MCF 10A (cell line): ENCODE measurements around the gene PKP4. TPM values are rescaled to one million over a fixed set of nuclear protein-coding genes. Genes with fewer than 3 reads are reported as not detected.

ENCODE experiments used
- BruUV-seq: library from RNA; stranded (reverse); fragments of 400-500 nt; replicated peaks from 2 replicates; lab custom pipeline; 2021; lab: Mats Ljungman, UMichigan
- CTCF ChIA-PET: fragments of 300-600 bp; sonication (Branson Sonifier 250); formaldehyde crosslinking; extraction: SDS; loops from one replicate; lab custom pipeline; 2021; ENCODE audit warnings: antibody characterized with exemption, inconsistent platforms; lab: Yijun Ruan, JAX
- POLR2A ChIA-PET: fragments of 300-600, 350-650 bp; sonication (Branson Sonifier 250); formaldehyde crosslinking; extraction: SDS; loops from one replicate; lab custom pipeline; 2020; ENCODE audit warnings: antibody characterized with exemption, inconsistent platforms; lab: Yijun Ruan, JAX
- DNase-seq: peaks from one replicate; pipeline ENCODE4 v3.0.0-alpha.2; 2018; ENCODE audit not compliant: unreplicated experiment
- H3K27ac Mint-ChIP-seq: one replicate; pipeline ENCODE4 v1.8.0; 2022; ENCODE audit warnings: mild to moderate bottlenecking, low read depth, mixed read lengths; ENCODE audit not compliant: unreplicated experiment
- H3K27me3 Mint-ChIP-seq: one replicate; pipeline ENCODE4 v1.8.0; 2022; ENCODE audit warnings: mixed read lengths; ENCODE audit not compliant: insufficient read depth, unreplicated experiment
- H3K36me3 Mint-ChIP-seq: one replicate; pipeline ENCODE4 v1.8.0; 2022; ENCODE audit warnings: mild to moderate bottlenecking, moderate library complexity, mixed read lengths; ENCODE audit not compliant: insufficient read depth, unreplicated experiment
- H3K4me1 Mint-ChIP-seq: one replicate; pipeline ENCODE4 v1.8.0; 2022; ENCODE audit warnings: mixed read lengths; ENCODE audit not compliant: insufficient read depth, unreplicated experiment
- H3K4me3 Mint-ChIP-seq: one replicate; pipeline ENCODE4 v1.8.0; 2022; ENCODE audit warnings: mild to moderate bottlenecking, moderate library complexity, mixed read lengths; ENCODE audit not compliant: unreplicated experiment
- H3K9me3 Mint-ChIP-seq: one replicate; pipeline ENCODE4 v1.8.0; 2022; ENCODE audit warnings: mixed read lengths; ENCODE audit not compliant: unreplicated experiment
- intact Hi-C: fragments of 100-400 bp; cut with micrococcal nuclease; formaldehyde crosslinking; loops from 2 replicates; pipeline ENCODE4 v1.14.1; 2022
- total RNA-seq: library from RNA; stranded (reverse); gene quantifications from 2 replicates; pipeline ENCODE4 v1.2.3, GENCODE V29; 2022
- TF ChIP-seq, protein P1 (sequence below): fragments of 200-600 bp; IDR thresholded peaks from one replicate; pipeline ENCODE4 v1.8.0; 2022; ENCODE audit warnings: antibody characterized with exemption, mild to moderate bottlenecking; ENCODE audit not compliant: unreplicated experiment

PKP4 gene
- total RNA-seq, 1 experiment from 2014 or later, result 63.7 TPM

DNA sequence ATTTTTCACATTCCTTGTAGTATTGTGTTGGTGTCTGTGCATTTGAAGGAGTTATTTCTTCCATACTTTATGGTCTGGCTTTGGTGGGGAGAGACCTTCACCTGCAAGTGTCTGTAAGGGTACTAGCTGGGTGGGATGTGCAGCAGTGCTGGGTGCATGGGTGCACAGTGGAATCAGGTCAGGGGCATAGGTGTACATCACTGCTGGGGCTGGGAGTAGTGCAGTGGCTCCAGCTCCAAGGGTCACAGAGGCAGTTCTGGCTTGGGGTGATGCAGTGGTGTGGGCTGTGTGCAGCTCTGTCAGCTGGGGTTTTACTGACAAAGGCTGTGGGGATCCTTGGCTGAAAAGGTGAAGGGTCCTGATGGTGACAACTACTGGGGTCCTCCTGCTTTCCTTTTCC lies 45.0 kb upstream of the PKP4 start:
- Mint-ChIP-seq H3K4me3 (no peak overlapping the region), H3K27me3 (no peaks in the 10 kb centered on the region), H3K4me1 (no peaks in the 10 kb centered on the region), H3K27ac (no peak overlapping the region), H3K9me3 (peaks cover 26% of the 10 kb centered on the region), H3K36me3 (no peaks in the 10 kb centered on the region)
- intact Hi-C loops, result no loop called here
- TF ChIP-seq, protein P1, sequence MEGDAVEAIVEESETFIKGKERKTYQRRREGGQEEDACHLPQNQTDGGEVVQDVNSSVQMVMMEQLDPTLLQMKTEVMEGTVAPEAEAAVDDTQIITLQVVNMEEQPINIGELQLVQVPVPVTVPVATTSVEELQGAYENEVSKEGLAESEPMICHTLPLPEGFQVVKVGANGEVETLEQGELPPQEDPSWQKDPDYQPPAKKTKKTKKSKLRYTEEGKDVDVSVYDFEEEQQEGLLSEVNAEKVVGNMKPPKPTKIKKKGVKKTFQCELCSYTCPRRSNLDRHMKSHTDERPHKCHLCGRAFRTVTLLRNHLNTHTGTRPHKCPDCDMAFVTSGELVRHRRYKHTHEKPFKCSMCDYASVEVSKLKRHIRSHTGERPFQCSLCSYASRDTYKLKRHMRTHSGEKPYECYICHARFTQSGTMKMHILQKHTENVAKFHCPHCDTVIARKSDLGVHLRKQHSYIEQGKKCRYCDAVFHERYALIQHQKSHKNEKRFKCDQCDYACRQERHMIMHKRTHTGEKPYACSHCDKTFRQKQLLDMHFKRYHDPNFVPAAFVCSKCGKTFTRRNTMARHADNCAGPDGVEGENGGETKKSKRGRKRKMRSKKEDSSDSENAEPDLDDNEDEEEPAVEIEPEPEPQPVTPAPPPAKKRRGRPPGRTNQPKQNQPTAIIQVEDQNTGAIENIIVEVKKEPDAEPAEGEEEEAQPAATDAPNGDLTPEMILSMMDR, result no peak
- POLR2A ChIA-PET, result no interaction called here
- DNase-seq, result no peak
- BruUV-seq, result no TSS peak
- CTCF ChIA-PET, result no interaction called here

DNA sequence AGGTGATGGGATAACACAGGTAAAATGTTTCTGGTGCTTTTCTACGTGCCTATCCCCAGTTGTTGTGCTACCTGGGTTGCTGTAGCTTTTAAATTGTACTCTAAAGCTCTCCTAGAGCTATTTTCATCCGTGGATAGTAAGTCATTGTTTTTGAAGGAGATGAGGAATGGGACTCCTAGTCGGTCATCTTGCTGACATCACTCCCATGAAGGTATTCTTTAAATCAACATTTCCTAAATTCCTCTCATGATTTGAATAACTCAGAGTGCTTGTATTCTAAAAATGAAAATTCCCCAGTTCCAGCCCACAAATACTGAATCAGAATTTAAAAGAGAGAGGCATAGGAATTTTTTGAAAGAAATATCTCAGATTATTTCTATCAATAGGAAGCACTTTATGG lies 44.5 kb upstream of the PKP4 start:
- Mint-ChIP-seq H3K4me1 (no peaks in the 10 kb centered on the region), H3K9me3 (peaks cover 28% of the 10 kb centered on the region), H3K4me3 (no peak overlapping the region), H3K27me3 (no peaks in the 10 kb centered on the region), H3K27ac (no peak overlapping the region), H3K36me3 (no peaks in the 10 kb centered on the region)
- no TSS peak for BruUV-seq
- TF ChIP-seq, protein P1, result no peak
- no peak for DNase-seq
- CTCF ChIA-PET, result no interaction called here
- POLR2A ChIA-PET, result no interaction called here
- intact Hi-C loops, result no loop called here

DNA sequence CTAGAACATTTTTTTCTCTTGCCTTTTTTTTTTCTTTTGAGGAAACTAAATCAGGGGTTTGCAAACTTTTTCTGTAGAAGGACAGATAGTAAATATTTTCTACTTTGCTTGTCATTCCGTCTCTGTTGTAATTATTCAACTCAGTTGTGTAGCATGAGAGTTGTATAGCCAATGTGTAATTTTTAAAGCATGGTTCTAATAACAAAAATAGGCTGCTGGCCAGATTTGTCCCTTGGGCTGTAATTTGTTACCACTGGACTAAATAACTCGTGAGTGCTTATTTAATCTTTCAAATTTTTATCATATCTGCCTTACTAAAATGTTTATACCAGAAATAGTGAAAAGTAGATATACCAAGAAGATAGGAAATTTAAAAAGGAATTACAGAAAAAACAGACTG lies 43.2 kb upstream of the PKP4 start:
- intact Hi-C loops, result no loop called here
- H3K36me3 Mint-ChIP-seq, result no peaks in the 10 kb centered on the region
- no peak for DNase-seq
- BruUV-seq, result no TSS peak
- peaks cover 34% of the 10 kb centered on the region for H3K9me3 Mint-ChIP-seq
- no peak overlapping the region for H3K27ac Mint-ChIP-seq
- H3K27me3 Mint-ChIP-seq, result no peaks in the 10 kb centered on the region
- POLR2A ChIA-PET, result no interaction called here
- CTCF ChIA-PET, result interaction anchor here (0.6 to 1.0 kb wide), 2 partner anchors 23 to 1086 kb away, joined by 3 to 4 read pairs; no protein-coding TSS in a partner anchor
- H3K4me3 Mint-ChIP-seq, result no peak overlapping the region
- TF ChIP-seq, protein P1, result no peak
- no peaks in the 10 kb centered on the region for H3K4me1 Mint-ChIP-seq

DNA sequence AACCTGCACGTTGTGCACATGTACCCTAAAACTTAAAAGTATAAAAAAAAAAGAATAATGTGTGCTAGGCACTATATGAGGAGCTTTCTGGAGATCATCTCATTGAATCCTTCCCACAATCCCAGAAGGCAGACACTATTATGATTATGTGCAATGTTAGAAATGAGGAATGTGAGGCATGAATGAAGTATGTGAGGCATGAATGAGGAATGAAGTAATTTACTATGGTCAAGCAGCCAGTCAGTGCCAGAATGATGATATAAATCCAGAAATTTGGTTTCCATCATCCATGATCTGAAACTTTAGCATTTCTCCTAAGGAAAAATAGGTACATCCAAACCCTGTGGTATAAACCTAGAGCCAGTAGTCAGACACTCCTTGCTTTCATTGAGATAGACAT lies 42.2 kb upstream of the PKP4 start:
- no peaks in the 10 kb centered on the region for H3K27me3 Mint-ChIP-seq
- CTCF ChIA-PET, result interaction anchor here (0.6 to 1.0 kb wide), 2 partner anchors 22 to 546 kb away, joined by 4 read pairs; no protein-coding TSS in a partner anchor
- no peak for DNase-seq
- BruUV-seq, result no TSS peak
- POLR2A ChIA-PET, result no interaction called here
- TF ChIP-seq, protein P1, result no peak
- H3K9me3 Mint-ChIP-seq, result peaks cover 34% of the 10 kb centered on the region
- intact Hi-C loops, result no loop called here
- no peak overlapping the region for H3K27ac Mint-ChIP-seq
- no peaks in the 10 kb centered on the region for H3K4me1 Mint-ChIP-seq
- no peak overlapping the region for H3K4me3 Mint-ChIP-seq
- no peaks in the 10 kb centered on the region for H3K36me3 Mint-ChIP-seq
